EL (cell line): Measurements from ENCODE around the gene SEPTIN5.

ENCODE experiments used
- DNase-seq: peaks from one replicate; pipeline ENCODE4 v3.0.0-alpha.2; 2016

Gene SEPTIN5

GRCh38 chr22:19763458-19764298, 49.4 kb downstream of the SEPTIN5 start:
- DNase-seq, result no peak

GRCh38 chr22:19764299-19764593, 49.9 kb downstream of the SEPTIN5 start:
- DNase-seq, result no peak

GRCh38 chr22:19764636-19765476, 50.6 kb downstream of the SEPTIN5 start:
- DNase-seq, result no peak

- no peak for DNase-seq
Observed at GRCh38 chr22:19765477-19766239, 51.4 kb downstream of the SEPTIN5 start.

- no peak for DNase-seq
Observed at GRCh38 chr22:19766240-19766510, 51.9 kb downstream of the SEPTIN5 start.

GRCh38 chr22:19766511-19767426, 52.5 kb downstream of the SEPTIN5 start:
- peak; percentile 28 for DNase-seq

GRCh38 chr22:19767427-19768341, 53.4 kb downstream of the SEPTIN5 start:
- DNase-seq, result no peak

GRCh38 chr22:19769393-19769715, 55.1 kb downstream of the SEPTIN5 start:
- no peak for DNase-seq

GRCh38 chr22:19770349-19771220, 56.3 kb downstream of the SEPTIN5 start:
- no peak for DNase-seq

GRCh38 chr22:19772422-19772672, 58.0 kb downstream of the SEPTIN5 start:
- no peak for DNase-seq
